ENCODE data around the gene CHRNA5.

DNA sequence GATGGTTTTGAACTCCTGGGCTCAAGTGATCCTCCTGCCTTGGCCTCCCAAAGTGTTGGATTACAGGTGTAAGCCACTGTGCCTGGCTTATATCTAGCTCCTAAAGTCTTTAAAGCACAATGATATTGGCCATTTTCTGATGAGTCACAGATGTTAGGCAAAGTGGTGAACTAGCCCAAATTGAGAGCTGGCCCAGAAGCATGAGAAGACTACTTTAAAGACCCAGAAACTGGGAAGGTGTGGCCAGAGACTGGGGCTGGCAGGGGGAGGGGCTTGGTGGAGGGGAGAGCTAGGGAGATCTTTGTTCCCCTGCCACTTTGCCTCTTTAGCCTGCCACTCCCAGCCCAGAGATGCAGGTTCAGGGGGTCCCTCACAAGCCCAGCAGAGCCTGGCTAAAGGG lies 33.9 kb downstream of the CHRNA5 start:
- no peak for TF ChIP-seq REST (IDR thresholded peaks at IDR 0.05; ENCODE audit: insufficient read depth in 1 of 2, low read depth in 2 of 2, low read length in 2 of 2)
- no peak for TF ChIP-seq TAF1 (IDR thresholded peaks at IDR 0.05; ENCODE audit: borderline replicate concordance, insufficient read depth, low read length)
- TF ChIP-seq POLR2AphosphoS5 (IDR thresholded peaks at IDR 0.05; ENCODE audit: low read depth, low read length) = no peak
- TF ChIP-seq SIN3A (IDR thresholded peaks at IDR 0.05; ENCODE audit: borderline replicate concordance, insufficient read depth, low read length) = no peak
- no peak for TF ChIP-seq FOXP2 (optimal IDR thresholded peaks at IDR 0.05; ENCODE audit: borderline replicate concordance, extremely low read depth, extremely low read length, insufficient read depth)
